GM12878 (cell line): ENCODE results near the gene CD82. TPM values are rescaled to one million over a fixed set of nuclear protein-coding genes. Genes with fewer than 3 reads are reported as not detected.

ENCODE experiments used
- ATAC-seq: fragments of 200-7000 bp; cut with Tn5 transposase; 3 replicates; pipeline ENCODE4 v1.9.1; 2020; ENCODE audit warnings: mild to moderate bottlenecking, moderate library complexity
- BruUV-seq: library from RNA; stranded (reverse); fragments of 400-500 nt; replicated peaks from 2 replicates; lab custom pipeline; 2021; lab: Mats Ljungman, UMichigan
- CTCF ChIA-PET: fragments of 300-600 bp; sonication (Branson Sonifier 250); formaldehyde crosslinking; extraction: SDS; loops from one replicate; lab custom pipeline; 2021; ENCODE audit warnings: inconsistent platforms; lab: Yijun Ruan, JAX
- POLR2A ChIA-PET: fragments of 350-600 bp; formaldehyde crosslinking; extraction: SDS; loops from one replicate; lab custom pipeline; 2021; ENCODE audit warnings: inconsistent platforms; lab: Charles Lee
- RAD21 ChIA-PET: fragments of 300-600 bp; sonication (Branson Sonifier 250); formaldehyde crosslinking; loops from one replicate; lab custom pipeline; 2023; ENCODE audit warnings: antibody characterized with exemption; ENCODE audit not compliant: unreplicated experiment; lab: Charles Lee
- SMC1A ChIA-PET: fragments of 300-600 bp; sonication (Branson Sonifier 250); formaldehyde crosslinking; loops from one replicate; lab custom pipeline; 2023; ENCODE audit not compliant: unreplicated experiment, uncharacterized antibody; lab: Charles Lee
- DNase-seq: peaks from one replicate; pipeline ENCODE4 v3.0.0-alpha.2; 2011; ENCODE audit warnings: low read depth, low spot score
- FAIRE-seq: peaks from 3 replicates; lab custom pipeline; 2011; peaks lifted over from hg19 to GRCh38; lab: Jason Lieb, UNC
- H2AFZ ChIP-seq: 2 replicates; pipeline ENCODE4 v1.6.0; 2011; ENCODE audit warnings: low read depth, low read length, control low read depth; ENCODE audit not compliant: control insufficient read depth
- H3K27ac ChIP-seq: 2 replicates; pipeline ENCODE4 v1.5.1; 2011; ENCODE audit warnings: control low read depth; ENCODE audit not compliant: control insufficient read depth, insufficient read depth
- H3K27me3 ChIP-seq, 2 experiments: replicated peaks in 1 of 2; 2 replicates each; pipeline versions ENCODE4 v1.6.0 to v1.6.1; 2011; ENCODE audit warnings: low read length in 1 of 2; ENCODE audit not compliant: control insufficient read depth in 2 of 2, insufficient read depth in 2 of 2
- H3K36me3 ChIP-seq, 2 experiments: 2 replicates each; pipeline ENCODE4 v1.5.1; 2011; ENCODE audit warnings: low read length in 1 of 2; ENCODE audit not compliant: control insufficient read depth in 2 of 2, insufficient read depth in 2 of 2
- H3K4me1 ChIP-seq: 2 replicates; pipeline ENCODE4 v1.6.1; 2011; ENCODE audit warnings: mild to moderate bottlenecking, low read length, moderate library complexity, mixed read lengths; ENCODE audit not compliant: control insufficient read depth, insufficient read depth
- H3K4me2 ChIP-seq: 2 replicates; pipeline ENCODE4 v1.6.0; 2011; ENCODE audit warnings: control low read depth; ENCODE audit not compliant: control insufficient read depth, insufficient read depth
- H3K4me3 ChIP-seq: fragments of 200-600 bp; sonication (generic); 2 replicates; pipeline ENCODE4 v1.5.1; 2016
- H3K79me2 ChIP-seq: 2 replicates; pipeline ENCODE4 v1.6.0; 2011; ENCODE audit warnings: low read length; ENCODE audit not compliant: control insufficient read depth, insufficient read depth
- H3K9ac ChIP-seq: 2 replicates; pipeline ENCODE4 v1.8.0; 2011; ENCODE audit warnings: low read length, control low read depth, mixed read lengths; ENCODE audit not compliant: control insufficient read depth, insufficient read depth
- H3K9me3 ChIP-seq: replicated peaks from 3 replicates; pipeline ENCODE4 v1.5.1; 2011; ENCODE audit warnings: mild to moderate bottlenecking, low read length; ENCODE audit not compliant: control insufficient read depth, insufficient read depth
- H4K20me1 ChIP-seq: 2 replicates; pipeline ENCODE4 v1.6.0; 2011; ENCODE audit not compliant: control insufficient read depth, insufficient read depth
- CBFB ChIP-seq: IDR thresholded peaks from 2 replicates; pipeline ENCODE4 v1.6.1; 2016; ENCODE audit warnings: antibody characterized with exemption, low read depth
- CREM ChIP-seq: IDR thresholded peaks from 2 replicates; pipeline ENCODE4 v1.6.1; 2014; ENCODE audit warnings: antibody characterized with exemption, low read depth
- HDGF ChIP-seq: fragments of 450-650 bp; IDR thresholded peaks from 2 replicates; pipeline ENCODE4 v1.6.1; 2016; ENCODE audit warnings: antibody characterized with exemption
- MEF2A ChIP-seq: IDR thresholded peaks from 2 replicates; pipeline ENCODE4 v1.6.1; 2011; ENCODE audit warnings: low read depth, mild to moderate bottlenecking, low read length, moderate library complexity; ENCODE audit not compliant: insufficient read depth
- NFXL1 ChIP-seq: fragments of 450-650 bp; IDR thresholded peaks from 2 replicates; pipeline ENCODE4 v1.6.1; 2017; ENCODE audit warnings: antibody characterized with exemption, mild to moderate bottlenecking, borderline replicate concordance
- PBX3 ChIP-seq: IDR thresholded peaks from 2 replicates; pipeline ENCODE4 v1.6.1; 2011; ENCODE audit warnings: mild to moderate bottlenecking, low read depth, low read length, moderate library complexity; ENCODE audit not compliant: insufficient replicate concordance
- POLR2AphosphoS5 ChIP-seq: IDR thresholded peaks from 2 replicates; pipeline ENCODE4 v1.6.1; 2011; ENCODE audit warnings: mild to moderate bottlenecking, low read length, inconsistent platforms
- RELB ChIP-seq: fragments of 450-650 bp; IDR thresholded peaks from 2 replicates; pipeline ENCODE4 v1.6.1; 2017; ENCODE audit warnings: low read depth, mild to moderate bottlenecking, moderate library complexity
- STAT1 ChIP-seq: fragments of 450-650 bp; conservative IDR thresholded peaks from 2 replicates; pipeline ENCODE4 v1.6.1; 2014; ENCODE audit warnings: antibody characterized with exemption, mild to moderate bottlenecking
- SUZ12 ChIP-seq: fragments of 200-600 bp; sonication (generic); IDR thresholded peaks from one replicate; pipeline ENCODE4 v1.6.1; 2018; ENCODE audit warnings: antibody characterized with exemption, mild to moderate bottlenecking; ENCODE audit not compliant: unreplicated experiment
- TAF1 ChIP-seq: IDR thresholded peaks from 2 replicates; pipeline ENCODE4 v1.6.1; 2011; ENCODE audit warnings: mild to moderate bottlenecking, low read depth, low read length, borderline replicate concordance
- TCF3 ChIP-seq: IDR thresholded peaks from 2 replicates; pipeline ENCODE4 v1.6.1; 2012; ENCODE audit warnings: low read depth, mild to moderate bottlenecking, low read length, borderline replicate concordance; ENCODE audit not compliant: insufficient read depth
- WRNIP1 ChIP-seq: IDR thresholded peaks from 2 replicates; pipeline ENCODE4 v1.6.1; 2011; ENCODE audit warnings: low read depth, low read length, improper control_type of control experiment, borderline replicate concordance
- WGBS: methylation state at CpG from one replicate; pipeline ENCODE4 v1.1.6; 2016; ENCODE audit warnings: low lambda C conversion rate; ENCODE audit not compliant: insufficient replicate concordance, insufficient coverage; ENCODE audit errors: missing lambda C conversion rate; 5-methylcytosine and 5-hydroxymethylcytosine counted together
- in situ Hi-C: fragments of 300-500 bp; cut with MboI; formaldehyde crosslinking; loops from 9 replicates; pipeline ENCODE4 v1.14.3; 2018; ENCODE audit warnings: mixed read lengths
- intact Hi-C: fragments of 100-400 bp; cut with micrococcal nuclease; formaldehyde crosslinking; loops from one replicate; pipeline ENCODE4 v1.14.2; 2022; ENCODE audit not compliant: unreplicated experiment
- polyA plus RNA-seq, 11 experiments: library from polyadenylated mRNA; depleted of rRNA in 4 of 11; unstranded in 6 of 11; stranded (reverse) in 5 of 11; fragments of >200 nt; fragmentation: Nextera tagmentation in 4 of 11; fragmentation: Illumina TruSeq in 1 of 11; extraction: Ambion mirVana in 4 of 11; extraction: Trizol in 1 of 11; gene quantifications; 1 replicate in 1 of 11; 2 replicates in 10 of 11; pipeline versions ENCODE4 v1.2.1 to v1.2.3, GENCODE V29; 2011 to 2016; ENCODE audit warnings: inconsistent platforms in 2 of 11, missing spikeins in 2 of 11, low read depth in 1 of 11
- total RNA-seq, 4 experiments: library from RNA; depleted of rRNA in 3 of 4; stranded (reverse); fragments of >200 nt in 3 of 4; fragmentation: Illumina TruSeq in 1 of 4; extraction: Trizol in 1 of 4; gene quantifications; 2 replicates each; pipeline versions ENCODE4 v1.2.1 to v1.2.3, GENCODE V29; 2013 to 2021
- TF ChIP-seq, protein P1 (sequence below): fragments of 150-350 bp; IDR thresholded peaks from 2 replicates; pipeline ENCODE4 v1.6.1; 2014; ENCODE audit warnings: mild to moderate bottlenecking, low read depth, low read length

Gene CD82
- total and polyA plus RNA-seq, 10 of the 15 experiments (the other 5 are each of a cell fraction or from before 2014, with no cell fraction given), result 5.2 to 180 (median 84.7) TPM

- CTCF ChIA-PET, result no interaction called here
Observed at GRCh38 chr11:44638032-44638431, 72.6 kb downstream of the CD82 start.

More at GRCh38 chr11:44638032-44638431, 72.6 kb downstream of the CD82 start:
- intact Hi-C loops (no loop called here), in situ Hi-C loops (no loop called here)
- Histone ChIP-seq H3K36me3 (no peaks in the 10 kb centered on the region), H4K20me1 (no peaks in the 10 kb centered on the region), H3K4me3 (no peak overlapping the region), H3K27ac (no peak overlapping the region), H2AFZ (no peak overlapping the region), H3K9me3 (peaks cover 1% of the 10 kb centered on the region; the same call in 2 of the 3 replicates), H3K4me1 (no peaks in the 10 kb centered on the region), H3K4me2 (no peak overlapping the region), H3K9ac (no peak overlapping the region), H3K27me3 (no peaks in the 10 kb centered on the region), H3K79me2 (no peaks in the 10 kb centered on the region)
- ChIA-PET POLR2A (no interaction called here), SMC1A (no interaction called here), RAD21 (no interaction called here)
- no peak for FAIRE-seq
- TF ChIP-seq SUZ12 (no peak), MEF2A (no peak), WRNIP1 (no peak), TCF3 (no peak), CBFB (no peak), CREM (no peak), TAF1 (no peak), STAT1 (no peak), NFXL1 (no peak), RELB (no peak), PBX3 (no peak), POLR2AphosphoS5 (no peak), HDGF (no peak)
- TF ChIP-seq, protein P1, sequence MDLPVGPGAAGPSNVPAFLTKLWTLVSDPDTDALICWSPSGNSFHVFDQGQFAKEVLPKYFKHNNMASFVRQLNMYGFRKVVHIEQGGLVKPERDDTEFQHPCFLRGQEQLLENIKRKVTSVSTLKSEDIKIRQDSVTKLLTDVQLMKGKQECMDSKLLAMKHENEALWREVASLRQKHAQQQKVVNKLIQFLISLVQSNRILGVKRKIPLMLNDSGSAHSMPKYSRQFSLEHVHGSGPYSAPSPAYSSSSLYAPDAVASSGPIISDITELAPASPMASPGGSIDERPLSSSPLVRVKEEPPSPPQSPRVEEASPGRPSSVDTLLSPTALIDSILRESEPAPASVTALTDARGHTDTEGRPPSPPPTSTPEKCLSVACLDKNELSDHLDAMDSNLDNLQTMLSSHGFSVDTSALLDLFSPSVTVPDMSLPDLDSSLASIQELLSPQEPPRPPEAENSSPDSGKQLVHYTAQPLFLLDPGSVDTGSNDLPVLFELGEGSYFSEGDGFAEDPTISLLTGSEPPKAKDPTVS, result no peak
- no peak for ATAC-seq
- WGBS, result 60% methylated on average over 7 of the region's 7 CpGs
- no TSS peak for BruUV-seq
- no peak for DNase-seq
